HG03520 (cell line): ENCODE measurements around the gene EFCAB6.

Experiments
- ATAC-seq: cut with Tn5 transposase; IDR thresholded peaks from one replicate; pipeline ENCODE4 v1.9.1; 2021; ENCODE audit warnings: mild to moderate bottlenecking, moderate library complexity; ENCODE audit not compliant: unreplicated experiment

EFCAB6 gene

DNA sequence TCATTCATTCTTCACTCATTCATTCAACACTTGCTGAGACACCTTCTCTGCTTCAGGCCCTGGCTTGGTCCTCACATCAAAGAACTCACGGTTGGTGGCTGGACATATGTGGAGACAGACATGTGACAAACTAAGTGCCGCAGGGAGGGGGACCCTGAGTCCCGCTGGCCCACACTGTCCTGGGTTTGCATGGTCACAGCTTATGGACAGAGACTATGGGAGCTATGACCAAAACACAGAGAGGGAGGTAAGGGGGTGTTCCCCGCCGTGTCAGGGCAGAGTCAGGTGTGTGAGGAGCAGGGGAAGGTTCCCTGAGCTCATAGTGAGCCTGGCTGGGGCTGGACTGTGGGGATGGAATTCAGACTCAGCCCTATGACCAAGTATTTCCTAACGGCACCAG, 277.2 kb downstream of the EFCAB6 start:
- no peak for ATAC-seq

DNA sequence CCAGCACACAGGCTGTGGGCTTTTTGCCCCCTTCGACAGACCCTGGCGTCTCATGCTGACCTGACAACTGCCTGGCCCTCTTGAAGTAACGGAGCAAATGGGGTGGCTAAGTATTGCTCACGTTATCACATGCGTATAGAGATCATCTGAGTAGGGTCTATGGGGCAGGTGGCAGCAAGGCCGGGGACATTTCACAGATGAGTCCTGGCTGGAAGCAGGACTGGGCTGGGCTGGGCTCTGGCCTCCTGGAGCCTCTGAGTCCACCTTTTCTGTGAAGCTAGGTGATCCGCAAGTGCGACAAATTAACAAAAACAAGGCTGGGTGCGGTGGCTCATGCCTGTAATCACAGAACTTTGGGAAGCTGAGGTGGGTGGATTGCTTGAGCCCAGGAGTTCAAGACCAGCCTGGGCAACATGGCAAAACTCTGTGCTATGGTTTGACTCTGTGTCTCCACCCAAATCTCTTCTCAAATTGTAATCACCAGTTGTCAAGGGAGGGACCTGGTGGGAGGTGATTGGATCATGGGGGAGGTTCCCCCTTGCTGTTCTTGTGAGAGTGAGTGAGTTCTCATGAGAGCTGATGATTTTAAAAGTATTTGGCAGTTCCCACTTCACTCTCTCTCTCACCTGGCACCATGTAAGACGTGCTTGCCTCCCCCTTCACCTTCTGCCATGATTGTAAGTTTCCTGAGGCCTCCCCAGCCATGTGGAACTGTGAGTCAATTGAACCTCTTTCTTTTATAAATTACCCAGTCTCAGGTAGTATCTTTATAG, 278.3 kb downstream of the EFCAB6 start:
- ATAC-seq, result no peak

GRCh38 chr22:43533156-43533530, 279.0 kb downstream of the EFCAB6 start:
- ATAC-seq, result no peak

DNA sequence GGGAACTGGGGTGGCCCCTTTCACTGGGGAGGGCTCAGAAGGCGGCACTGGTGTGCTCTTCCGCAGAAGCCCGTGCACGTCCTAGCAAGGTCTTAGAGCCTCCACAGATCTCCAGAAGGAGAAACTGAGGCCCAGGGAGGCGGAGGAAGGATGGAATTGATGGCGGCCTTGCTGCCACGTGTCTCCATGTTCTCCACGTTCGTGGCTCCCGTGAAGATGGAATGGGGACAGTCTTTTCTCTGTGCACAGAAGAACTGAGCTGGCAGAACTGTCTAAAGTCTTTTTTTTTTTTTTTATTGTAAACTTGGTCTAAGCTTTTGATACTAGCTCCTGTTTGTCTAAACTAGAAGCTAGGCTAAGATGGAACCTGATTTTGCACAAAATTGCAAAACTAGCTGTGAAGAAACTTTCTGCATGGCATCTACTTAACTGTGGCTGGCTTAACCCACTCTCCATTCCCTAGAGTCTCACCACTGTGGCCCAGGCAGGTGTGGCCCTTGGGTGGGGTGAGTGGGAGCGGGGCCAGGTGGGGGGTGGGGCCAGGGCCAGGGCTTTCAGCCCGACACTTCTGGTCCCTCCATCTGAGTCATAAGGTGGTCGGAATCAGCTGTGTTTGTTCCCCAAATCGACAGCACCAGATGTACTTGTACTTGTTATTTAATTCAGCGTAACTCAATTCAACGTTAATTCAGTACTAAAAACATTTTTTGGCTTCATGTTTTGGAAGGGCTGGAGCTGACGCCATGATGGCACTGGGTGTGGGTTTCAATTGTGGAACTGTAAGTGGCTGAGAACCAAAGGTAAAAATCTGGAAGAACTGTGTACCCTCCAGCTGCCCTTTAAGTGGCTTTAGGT, 279.6 kb downstream of the EFCAB6 start:
- ATAC-seq, result no peak

DNA sequence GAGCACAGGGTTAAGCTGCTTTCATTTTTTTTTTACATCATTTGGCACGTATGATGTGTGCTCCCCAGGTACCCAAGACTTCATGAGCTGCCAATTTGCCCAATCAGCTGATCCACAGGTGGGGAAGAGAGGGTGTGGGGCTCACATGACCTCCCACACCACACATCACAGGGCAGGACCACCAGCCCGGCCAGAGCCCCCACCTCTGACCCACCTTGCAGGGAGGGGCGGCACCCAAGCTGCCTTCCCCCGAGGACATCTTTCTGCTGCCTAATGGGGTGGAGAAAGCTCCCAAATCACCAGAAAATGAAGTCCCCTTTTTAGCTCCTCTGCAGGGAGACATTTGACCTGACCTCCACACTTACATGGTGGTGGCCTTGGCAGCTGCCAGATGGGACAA, 280.5 kb downstream of the EFCAB6 start:
- no peak for ATAC-seq

DNA sequence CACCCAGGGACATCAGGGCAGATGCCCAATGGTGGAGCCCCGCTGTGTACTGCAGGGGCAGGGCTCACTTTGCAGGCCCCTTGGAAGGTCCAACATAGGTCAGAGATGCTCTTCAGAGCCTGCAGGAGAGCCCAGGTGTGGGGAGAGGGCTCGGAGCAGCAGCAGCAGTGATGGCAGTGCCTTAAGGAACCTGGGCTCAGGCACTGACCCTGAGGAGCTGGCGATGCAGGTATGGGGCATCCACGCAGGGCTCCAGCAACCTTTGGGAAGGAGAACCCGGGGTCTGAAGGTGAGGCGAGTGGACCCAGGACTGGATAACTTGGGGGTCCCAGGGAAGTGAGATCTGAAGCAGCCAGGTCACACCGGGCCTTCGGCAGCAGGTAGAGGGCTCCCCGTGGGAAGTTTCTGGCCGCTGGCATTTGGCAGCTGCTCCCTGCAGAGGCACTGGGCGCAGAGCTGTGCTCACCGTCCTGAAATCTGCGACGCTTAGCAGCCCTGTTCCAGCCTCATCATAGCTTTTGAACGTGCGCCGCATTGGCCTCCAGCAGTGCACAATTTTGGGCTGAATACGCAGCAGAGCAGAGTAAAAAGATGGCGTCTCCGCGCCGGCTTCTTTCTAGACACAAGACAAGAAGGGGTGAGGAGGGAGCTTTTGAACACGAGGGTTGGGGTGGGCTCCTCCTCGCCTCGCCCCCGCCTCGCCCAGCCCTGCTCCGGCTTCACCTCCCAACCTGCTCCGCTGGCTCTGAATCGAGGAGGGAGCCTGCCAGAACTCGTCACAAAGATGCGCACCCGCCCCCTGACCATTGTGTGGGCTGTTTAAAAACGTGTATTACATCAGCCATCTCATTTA, 281.5 kb downstream of the EFCAB6 start:
- no peak for ATAC-seq

DNA sequence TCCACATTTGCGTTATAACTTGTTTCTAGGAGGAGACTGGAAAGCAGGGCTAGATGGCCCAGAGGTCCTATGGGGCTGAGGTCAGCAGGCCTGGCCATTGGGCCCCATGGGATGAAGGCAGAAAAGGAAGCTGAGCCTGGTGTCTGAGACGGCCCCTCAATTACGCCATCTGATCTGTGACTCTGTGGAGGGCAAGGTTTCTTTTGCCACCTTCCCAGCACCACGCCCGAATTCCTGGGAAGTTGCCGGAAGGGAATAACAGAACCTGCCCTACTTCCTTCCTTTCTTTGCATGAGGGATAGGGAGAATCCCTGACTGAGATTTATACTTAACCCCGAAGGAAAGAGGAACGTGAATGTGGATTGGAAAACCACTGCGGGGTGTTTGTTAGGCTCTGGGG, 282.2 kb downstream of the EFCAB6 start:
- ATAC-seq, result no peak

GRCh38 chr22:43529461-43529860, 282.6 kb downstream of the EFCAB6 start:
- no peak for ATAC-seq

DNA sequence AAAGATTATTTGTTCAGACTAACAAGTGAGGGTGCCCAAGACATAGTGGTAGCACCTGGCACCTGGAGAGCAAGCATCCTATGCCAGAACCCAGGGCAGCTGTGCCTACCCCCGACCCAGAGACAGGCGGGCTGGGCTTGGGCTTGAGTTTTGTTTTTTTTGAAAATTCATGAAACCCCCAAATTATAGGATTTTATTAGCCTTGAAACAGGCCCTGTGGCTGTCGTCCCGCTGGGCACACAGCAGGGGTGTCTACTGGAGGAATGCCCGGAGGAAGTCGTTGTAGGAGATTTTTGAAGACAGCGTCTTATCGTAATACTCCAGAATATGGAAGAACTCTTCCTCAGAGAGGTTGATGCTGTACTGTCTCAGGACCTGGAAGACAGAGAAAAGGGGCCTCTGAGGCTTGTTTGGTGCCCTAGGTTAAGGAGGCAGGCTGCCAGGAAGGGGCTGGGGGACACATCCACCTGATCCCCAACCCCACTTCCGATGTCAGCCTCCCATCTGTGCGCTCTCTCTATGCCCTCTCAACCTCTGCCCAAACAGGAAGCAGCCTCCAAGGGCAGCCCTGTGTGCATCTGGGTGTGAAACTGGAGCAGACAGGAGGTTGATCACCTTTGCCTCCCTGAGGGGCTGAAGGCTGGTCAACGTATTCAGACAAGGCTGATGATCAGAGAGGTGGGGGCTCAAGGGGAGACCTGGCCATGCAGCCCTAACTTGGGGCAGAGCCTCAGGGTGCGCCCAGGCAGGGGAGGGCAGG, 283.3 kb downstream of the EFCAB6 start:
- ATAC-seq, result no peak

- ATAC-seq, result no peak
These were observed 285.2 kb downstream of the EFCAB6 start for GRCh38 chr22:43526946-43527345.

DNA sequence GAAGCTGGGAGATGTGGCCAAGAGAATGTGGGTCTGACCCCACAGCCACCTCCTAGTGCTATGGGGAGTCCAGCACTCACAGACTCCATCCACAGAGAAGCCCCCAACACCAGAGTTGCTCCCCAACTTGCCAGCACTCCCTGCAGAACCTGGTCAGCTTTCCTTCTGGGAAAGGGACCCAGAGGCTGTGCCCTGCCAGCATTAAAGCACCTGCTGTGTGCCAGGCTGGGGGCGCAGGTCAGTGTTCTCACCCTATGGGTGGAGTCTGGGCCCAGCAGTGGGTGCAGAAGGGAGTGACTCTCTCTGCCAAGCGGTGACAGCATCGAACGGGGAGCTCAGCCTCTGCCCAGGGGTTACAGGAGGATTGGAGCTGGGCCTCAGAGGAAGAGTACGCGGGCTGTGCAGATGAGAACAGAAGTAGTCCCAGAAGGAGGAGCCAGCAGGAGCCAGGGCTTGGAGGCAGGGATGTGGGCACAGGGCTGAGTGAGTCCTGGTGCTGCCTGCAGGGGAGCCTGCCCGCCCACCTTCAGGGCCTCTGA, 285.9 kb downstream of the EFCAB6 start:
- no peak for ATAC-seq

DNA sequence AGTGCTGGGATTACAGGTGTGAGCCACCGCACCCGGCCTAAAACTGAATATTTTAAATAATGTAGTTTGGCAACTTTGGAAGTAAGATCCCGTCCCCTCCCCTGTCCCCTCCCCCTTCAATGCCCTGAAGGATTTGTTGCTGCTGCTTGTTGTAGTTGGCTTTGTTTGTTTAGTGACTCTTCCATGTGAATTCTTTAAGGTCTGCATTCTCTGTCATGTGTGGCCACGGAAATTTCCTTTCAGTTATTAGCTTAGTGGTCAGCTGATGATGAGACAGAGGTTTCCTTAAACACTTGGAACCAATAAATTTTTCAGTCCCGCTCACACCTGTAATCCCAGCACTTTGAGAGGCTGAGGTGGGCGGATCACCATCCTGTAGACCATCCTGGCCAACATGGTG, 290.4 kb downstream of the EFCAB6 start:
- ATAC-seq, result no peak

- ATAC-seq, result no peak
These were observed 291.5 kb downstream of the EFCAB6 start for GRCh38 chr22:43520632-43521039.

DNA sequence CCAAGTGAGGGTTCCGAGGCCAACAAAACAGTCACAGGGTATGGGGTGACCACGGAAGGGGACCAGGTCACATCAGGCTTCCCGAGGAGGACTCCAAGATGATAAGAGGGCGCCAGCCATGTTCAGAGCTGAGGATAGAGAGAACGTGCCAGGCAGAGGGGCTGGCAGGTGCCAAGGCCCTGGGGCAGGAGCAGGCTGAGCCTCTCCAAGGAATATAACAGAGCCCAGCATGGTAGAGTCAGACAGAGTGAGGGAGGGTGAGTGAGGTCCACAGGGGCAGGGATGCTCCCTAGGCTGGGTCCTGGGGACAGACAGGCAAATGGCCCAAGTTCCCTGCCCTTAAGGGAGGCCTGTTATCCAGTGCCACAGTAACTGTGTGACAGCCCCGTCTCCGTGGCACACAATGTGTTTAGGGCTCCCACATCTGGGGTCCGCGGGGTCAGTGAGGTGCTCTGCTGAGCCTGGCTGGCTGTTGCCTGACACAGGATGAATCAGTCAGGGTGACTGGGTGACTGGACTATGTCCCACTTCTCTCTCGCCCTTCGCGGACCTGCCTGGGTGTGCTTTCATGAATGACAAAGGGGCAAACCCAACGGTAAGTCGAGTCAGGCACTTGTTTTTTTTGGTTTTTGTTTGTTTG, 295.0 kb downstream of the EFCAB6 start:
- no peak for ATAC-seq

- ATAC-seq, result no peak
These were observed 295.7 kb downstream of the EFCAB6 start for GRCh38 chr22:43516386-43516785.

DNA sequence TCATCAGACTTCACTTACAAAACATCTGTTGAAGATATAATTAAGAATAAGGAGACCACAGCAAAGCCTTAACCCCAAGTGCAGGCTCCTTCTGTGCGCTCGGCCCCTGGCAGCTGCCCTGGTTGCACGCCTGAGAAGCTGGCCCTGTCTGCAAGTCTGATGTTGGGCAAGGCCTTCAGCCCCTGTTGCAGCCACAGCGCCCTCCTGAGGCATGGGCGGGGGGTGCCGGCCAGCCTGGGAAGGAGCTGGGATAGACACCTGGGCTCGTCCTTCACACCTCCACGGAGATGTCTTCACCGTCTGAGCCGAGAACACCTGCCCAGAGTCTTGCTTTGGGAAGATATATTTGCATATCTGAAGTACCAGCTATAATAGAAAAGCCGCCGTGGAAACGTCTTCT, 296.2 kb downstream of the EFCAB6 start:
- no peak for ATAC-seq

GRCh38 chr22:43515411-43515810, 296.7 kb downstream of the EFCAB6 start:
- no peak for ATAC-seq

GRCh38 chr22:43514476-43515157, 297.5 kb downstream of the EFCAB6 start:
- no peak for ATAC-seq

DNA sequence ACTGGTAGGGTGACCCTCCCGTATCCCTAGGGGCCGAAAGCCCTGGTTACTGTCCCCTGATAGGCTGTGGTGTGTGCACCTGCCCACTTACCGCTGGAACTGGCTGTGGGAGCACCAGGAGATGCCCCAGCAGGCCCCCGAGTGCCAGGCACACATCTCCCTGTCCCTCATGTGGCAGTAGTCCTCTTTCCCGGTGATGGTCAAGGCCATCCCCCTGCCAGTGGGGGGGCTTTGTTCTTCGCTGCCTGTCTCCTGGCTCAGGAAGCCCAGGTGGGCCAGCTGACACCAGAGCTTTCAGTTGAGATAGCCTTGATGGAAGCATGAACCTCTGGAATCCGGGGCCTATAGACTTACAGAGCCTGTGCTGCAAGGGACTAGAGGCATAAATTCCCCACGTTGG, 299.8 kb downstream of the EFCAB6 start:
- no peak for ATAC-seq
